ENCODE data around the gene ZNF423. TPM values are rescaled to one million over a fixed set of nuclear protein-coding genes. Genes with fewer than 3 reads are reported as not detected.

ZNF423 gene
- total RNA-seq, 1 donor from 2014 or later = 7.1 TPM

DNA sequence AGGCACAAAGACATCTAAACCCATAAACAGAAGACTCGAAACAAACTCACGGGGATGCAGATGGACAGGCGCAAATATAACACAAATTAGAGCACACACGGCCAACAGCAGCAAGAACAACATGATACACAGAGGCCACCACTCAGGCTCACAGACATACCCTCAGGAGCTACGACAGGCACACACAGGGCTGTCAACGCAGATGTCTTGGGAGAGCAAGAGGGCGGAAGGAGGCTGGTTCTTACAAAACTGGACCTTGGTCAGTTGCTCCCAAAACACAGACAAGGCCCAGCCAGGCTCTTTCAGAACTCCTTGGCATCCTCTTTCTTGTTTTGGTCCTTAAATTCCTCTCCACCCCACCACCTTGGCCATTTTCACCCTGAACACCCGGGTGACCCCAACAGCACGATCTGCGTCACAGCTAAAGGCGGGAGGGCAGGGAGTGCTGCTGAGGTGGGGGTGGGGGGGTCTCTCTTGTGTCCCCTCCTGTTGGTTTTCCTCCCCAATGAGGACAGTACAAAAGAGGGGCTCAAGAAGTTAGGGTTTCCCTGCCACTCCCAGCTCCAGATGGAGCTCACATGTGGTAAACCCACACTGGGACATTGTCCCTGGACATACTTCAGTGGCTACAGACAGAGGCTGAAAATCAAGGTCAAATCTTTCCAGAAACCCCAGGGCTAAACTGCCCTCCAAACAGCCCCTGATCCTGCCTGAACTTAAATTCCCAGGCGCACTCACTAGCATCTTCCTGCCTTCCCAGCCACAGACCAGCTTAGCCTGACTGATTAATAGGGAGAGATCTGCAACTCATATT lies 261.0 kb downstream of the ZNF423 start:
- no peak for DNase-seq

DNA sequence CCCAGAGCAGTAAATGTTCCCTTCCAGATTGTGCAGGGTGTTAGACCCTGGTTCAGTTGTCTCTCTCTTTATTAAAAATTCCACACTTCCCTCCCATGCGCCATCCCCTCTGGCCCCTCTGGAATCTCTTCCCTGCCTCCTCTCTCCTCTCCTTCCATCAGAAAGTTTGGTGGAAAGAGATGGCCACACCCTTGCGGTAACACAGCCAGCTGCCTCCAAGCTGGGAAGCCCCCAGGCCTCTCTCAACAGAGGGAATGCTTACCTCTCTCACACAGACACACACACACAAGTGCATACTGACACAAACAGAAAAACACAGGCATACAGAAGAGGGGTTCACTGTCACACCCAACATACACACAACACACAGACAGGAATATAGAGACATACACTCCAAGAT lies 261.8 kb downstream of the ZNF423 start:
- no peak for DNase-seq

DNA sequence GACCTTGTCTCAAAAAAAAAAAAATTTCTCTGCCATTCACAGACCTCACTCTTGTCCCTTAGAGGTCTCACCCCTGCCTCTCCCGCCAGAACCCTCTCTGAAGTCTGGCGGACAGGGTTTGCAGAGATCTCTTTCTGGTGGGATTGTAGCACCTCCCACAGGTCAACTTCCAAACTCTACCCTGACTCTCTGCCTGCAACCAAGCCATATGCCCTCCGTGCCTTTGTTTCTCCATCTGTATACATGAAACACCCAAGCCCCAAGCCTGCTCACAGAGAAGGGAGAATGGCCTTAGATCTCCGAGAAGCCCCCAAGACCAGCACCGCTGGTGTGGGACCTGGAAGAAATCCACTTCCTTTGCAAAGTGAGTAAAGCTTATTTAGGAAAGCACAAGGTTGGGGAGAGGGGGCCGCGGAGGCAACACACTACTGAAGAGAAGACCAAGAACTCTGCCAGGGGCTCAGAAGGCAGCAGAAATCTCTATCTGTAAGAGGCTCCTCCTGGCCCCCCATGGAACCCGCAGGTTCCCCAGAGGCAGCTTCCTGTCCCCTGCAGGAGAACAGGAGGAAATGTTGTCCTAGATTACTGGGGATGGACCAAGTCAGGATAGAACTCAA lies 262.4 kb downstream of the ZNF423 start:
- no peak for DNase-seq

DNA sequence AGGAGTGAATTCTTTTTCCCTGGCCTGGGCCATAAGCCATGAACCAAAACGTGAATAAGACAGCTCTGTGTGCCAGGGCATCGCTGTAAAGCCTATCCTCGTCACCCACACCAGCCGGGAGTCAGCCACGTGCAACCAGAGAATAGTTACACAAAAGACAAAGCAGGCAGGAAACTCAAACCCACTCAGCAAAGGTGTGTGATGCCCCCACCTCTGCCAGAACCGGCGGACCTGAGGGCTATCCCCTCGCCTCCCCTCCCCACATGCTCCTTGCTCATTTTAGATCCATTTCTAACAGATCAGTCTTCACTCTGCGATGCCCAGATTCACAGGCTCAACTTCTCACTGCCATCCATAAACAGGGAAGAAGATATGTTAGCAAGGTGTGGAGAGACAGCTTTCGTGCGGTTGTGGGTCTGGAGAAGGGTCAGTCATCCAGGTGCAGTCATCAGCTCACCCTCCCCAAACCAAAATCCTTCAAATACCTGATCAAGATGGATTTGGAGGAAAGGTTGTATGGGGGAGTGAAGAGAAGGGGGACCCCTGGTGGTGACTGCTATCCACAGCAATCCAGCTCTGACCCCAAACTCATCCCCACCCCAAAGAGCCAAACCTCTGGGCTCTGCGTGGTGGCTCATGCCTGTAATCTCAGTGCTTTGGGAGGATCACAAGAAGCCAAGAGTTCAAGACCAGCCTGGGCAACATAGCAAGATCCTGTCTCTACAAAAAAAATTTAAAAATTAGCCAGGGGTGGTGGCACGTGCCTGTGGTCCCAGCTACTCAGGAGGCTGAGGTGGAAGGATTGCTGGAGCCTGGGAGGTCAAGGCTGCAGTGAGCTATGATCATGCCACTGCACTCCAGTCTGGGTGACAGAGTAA lies 263.1 kb downstream of the ZNF423 start:
- peak; percentile 61 for DNase-seq

DNA sequence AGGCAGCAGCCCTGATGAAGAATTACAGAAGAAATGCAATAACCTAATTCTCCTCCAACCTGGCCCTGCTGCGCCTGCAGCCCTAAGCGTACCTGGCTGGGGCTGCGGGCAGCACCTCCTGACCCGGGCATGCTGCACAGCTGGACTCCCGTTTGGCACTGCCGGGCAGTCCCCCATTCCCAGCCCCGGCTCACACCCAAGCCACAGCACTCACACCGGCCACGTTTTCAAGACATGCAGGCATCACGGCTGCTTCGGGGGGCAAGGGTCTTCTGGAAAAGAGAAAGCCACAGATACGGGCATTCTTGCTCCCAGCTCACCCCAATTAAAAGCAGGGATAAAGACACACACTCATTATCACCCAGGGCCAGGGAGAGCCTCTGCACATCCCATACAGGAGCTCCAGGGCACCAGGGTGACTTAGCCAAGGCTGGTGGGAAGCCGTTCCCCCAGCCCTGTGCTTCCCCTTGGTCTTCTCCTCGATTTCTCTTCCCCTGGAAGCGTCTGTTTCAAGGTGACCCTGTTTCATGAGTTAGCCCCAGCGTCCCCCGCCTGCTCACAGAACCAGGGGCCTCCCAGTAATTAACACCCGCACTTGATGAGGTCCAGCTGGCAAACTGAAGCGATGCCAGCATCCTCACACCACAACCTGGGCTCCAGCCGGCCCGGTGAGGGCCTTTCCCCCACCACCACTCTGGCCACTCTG lies 265.6 kb downstream of the ZNF423 start:
- no peak for DNase-seq

DNA sequence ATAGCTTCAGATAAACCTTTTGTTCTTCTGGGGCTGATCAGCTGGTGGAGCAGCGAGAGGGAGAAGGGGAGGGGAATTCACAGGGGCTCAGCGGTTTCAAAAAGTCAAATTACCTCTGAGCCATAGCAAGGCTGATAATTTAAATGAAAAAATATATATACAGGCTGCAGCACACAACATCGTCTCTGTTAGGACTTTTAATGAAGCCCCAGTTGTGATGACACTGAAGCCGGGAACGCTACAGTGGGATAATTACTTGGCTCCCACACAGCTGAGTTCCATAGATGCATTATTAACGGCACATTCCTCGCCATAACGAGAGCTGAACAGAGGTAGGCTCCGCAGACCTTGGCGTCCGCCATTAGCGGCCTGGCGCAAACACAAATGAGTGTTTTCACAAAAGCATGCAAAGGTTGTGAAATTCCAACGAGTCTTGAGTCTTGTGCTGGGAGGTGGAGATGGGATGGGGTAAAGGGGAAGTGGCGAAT lies 266.3 kb downstream of the ZNF423 start:
- no peak for DNase-seq

DNA sequence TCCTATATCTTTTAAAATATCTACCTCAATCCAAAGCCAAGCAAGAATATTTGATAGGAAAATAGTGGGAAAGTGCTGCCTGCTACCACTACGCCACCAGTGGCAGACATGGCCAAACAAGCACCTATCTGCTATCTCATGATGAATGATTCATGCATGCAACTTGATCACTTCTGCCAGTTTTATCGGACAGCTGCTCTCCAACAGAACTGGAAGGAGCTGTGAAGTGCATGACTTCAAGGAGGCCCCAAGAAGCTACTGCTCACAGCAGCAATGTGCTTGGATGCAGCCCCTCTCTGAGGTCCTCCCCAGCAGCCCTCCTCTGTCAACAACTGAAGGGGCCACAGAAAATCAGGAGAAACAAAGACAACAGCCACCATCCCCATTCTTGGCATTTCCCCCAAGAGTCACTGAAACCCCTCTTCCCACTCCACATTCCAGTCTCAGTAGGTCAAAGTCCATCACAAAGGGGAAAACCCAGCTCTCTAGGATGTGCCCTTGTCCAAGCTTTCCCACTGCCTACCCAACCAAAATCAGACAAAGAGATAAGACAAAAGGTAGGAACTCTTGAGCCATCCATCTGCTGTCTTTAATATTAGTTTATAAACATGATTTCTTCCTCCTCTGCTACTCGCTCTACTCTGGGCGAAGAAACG lies 267.1 kb downstream of the ZNF423 start:
- peak; percentile 12 for DNase-seq

DNA sequence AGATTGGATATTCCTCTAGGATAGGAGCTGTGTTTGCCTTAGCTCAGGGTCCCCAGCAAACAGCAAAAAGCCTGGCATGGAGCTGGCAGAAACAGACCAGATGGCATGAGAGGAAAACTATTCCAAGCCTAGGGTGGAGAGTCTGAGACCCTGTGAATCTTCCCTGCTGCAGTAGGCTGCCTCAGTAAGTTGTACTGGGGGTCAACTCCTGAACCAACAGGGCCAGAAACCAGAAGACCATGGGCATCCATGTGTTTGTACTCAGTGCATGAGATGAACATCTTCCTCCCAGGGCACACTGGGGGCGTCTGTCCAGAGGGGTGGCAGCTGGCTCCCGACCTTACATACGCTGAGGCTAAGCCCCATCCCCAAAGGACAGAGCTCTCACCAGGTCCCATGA lies 267.9 kb downstream of the ZNF423 start:
- DNase-seq = no peak

DNA sequence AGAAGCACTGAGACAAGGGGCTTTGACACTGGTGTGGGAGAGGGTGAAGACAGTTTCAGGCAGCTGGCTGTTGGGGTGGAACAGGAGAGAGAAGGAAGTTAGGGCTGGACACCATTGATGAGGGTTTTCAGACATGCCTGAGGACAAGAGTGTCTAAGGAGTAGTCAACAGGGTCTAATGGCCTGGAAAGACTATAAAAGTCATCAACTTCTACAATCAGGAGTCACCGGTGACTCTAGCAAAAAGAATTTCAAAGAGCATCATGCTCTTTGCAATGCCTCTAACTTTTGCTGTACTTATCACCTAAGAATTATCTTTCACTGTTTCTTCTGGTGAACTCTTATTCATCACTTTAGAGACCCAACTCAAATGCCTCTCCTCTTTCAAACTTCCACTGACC lies 268.4 kb downstream of the ZNF423 start:
- DNase-seq = no peak

DNA sequence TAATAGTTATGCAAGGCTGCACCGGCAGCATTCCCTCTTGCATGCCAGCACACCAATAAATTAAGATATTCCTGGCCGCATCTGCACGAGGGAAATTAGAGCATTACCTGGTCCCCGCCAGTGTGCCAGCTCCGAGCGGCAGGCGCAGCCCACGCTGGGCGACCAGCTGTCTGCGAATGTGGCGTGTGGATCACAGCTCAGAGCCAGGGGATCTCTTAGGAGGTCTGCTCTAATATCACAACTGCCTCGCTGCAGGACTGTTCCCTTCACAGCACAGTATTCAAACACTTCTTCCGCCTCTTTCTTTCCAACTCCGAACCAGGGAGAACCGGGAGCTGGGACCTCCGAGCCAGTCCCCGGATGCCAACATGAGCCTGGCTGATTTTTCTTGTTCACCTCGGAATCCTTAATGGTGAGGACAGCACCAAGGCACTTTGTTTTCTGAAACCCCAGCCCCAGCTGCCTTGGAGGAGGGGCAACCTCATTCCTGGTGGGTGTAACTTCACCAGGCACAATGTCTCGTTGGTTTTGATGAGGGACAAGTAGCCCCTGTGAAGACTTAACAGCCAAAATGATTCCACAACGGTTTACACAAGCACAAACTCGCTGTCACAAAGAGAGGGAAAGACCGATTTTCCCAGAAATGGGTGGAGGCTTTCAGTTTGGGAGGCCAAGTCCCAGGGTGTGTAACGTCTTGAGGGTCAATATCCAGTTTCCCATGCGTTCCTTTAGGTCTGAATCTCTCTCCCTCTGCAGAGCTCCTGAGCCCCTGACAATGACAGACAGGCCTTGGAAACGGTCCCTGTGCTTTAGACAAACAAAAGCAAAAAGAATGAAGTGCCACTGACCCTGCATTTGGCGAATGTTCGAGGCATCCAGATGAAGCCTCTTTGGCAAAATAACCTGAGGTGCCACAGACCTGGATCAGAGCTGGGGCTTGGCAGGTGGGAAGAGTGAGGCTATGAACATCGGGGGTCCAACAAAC lies 269.2 kb downstream of the ZNF423 start:
- no peak for DNase-seq

DNA sequence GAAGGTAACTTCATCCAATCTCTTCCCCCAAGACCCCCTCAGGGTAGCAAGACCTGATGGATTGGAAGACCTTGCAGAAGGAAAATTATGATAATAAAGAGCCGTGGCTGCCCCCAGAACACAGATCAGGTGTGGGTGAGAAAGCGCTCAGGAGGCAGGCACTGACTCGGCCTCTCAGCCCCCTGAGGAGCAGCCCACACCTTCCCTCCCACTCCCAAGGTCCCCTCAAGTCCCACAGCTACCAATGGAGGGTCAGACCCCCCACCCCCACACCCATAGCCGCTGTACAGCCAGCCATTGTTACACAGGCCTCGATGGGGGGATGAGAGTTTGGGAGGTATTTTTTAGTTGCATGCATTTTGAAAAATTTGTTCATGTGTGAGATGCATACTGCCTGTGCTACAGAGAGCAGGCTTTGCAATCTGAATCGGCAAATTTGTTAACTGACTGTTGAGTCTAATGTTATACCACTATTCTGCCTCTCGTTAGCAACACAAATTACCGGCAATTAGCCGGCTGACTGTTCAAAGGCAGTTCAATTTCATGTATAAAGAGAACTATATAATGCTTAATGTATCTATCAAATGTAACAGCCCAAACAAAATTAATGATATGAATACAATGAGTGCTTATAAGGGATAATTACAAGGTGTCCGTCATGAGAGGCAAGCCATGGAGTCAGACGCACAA lies 270.6 kb downstream of the ZNF423 start:
- no peak for DNase-seq

DNA sequence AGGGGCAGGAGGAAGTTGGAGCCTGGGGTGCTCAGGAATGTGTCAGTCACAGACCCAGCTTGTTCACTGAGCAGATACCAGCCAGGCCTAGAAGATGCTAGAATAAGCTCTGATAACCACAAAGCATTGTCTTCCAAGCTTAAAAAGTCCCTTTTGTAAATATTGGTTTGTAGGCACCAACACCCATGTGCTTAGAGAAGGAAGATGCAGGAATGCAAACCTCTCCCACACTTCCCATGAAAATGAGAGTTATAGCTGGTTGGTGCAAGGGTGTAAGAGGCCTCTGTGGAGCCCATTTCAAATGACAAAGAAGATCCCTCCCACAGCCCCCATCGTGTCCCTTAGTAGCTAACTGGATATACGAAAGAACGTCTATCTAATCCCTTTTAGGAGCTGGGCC lies 272.0 kb downstream of the ZNF423 start:
- no peak for DNase-seq

DNA sequence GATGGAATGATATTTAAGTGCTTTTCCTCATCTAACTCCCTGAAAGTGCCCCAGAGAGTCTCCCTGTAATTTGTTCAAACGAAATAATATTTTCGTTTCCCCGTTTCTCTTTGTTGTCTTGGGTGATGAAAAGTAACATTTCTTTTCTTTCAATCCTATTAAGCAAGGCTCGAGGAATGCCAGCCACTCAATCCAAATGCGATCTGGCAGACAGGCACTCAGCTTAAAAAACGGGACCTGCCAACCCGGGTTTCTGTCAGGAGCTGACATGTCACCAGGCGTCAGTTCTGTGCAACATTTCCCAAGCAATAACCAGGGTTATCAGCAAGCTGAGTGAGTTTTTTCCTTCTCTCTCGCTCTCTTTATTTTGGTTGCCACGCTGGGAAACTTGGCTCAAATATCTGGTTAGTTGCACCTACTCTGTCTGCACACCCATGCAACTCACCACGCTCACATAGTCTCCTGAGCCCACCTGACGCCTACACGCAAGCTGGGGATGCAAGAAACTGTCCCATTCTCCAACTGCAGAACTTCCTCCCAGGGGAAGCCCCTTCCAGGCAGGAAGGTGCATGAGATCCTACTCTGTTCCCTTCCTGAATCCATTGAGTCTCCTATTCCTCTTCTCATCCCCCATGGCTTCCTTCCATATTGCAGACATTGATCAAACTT lies 274.1 kb downstream of the ZNF423 start:
- no peak for DNase-seq

DNA sequence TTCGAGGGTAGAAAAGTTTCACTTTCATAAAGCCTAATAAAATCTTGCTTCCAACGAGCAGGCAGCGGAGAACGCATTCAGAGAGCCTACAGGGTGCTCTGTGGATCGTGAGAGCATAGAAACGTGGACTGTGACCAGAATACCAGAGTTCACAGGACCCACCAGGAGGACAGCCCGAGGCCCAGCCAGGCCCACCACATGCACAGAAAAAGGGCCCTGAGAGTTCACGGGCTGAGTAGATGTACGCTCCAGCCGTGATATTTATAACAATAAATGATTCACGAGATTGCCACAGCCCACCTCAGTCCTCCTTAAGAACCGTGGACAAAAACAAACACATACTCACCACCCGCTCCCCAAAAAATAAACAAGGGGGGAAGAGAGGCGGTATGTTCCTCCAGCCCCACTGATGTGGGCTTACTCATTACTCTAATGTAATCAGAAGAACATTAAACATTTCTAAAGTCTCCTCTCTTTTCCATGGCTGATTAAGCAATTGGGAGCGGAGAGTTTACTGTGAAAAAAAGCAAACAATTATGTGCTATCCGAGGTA lies 275.1 kb downstream of the ZNF423 start:
- no peak for DNase-seq

DNA sequence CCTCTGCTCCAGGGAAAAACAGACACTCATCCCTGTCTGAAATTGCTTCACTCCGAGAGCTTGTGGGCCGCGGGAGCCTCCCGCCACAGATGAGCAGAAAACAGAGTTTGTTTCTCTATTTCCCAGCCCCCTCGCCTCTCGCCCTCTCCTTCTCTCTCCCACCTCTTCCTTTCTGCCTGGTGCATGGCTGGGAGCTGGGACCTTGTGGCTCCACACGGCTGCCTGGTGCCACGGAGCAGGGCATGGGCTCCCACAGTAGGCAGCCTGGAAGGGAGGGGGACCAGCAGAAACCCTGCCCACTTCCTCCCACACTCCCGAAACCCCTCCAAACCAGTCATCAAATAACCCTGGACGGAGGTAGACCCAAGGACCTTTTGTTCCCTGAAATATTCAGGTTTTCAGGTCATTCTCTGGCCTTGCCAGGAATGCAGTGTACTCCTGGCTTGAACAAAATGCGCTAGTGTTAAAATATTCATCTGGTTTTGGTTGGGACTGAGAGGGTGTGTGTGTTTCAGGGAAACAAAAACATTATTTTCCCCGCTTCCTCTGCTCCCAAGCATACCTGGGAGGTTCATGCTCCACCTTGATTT lies 277.4 kb downstream of the ZNF423 start:
- no peak for DNase-seq

DNA sequence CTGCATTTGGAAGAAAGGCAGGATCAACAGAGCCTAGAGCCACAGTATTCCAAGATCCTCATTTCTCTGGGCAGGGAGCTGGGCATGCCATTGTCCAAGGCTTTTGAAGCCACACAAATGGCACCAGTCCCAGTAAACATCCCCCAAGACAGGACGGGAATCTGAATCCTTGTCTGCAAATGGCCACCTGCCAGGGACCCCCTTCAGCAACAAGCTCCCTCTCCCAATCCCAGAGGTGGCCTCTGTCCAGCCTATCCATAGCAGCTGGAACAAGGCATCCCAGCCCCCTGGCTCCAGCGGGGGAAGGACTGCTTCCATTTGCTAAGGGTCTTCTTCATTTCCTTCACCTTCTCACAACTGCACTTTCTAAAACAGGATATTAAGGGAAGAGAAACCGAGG lies 277.9 kb downstream of the ZNF423 start:
- no peak for DNase-seq

DNA sequence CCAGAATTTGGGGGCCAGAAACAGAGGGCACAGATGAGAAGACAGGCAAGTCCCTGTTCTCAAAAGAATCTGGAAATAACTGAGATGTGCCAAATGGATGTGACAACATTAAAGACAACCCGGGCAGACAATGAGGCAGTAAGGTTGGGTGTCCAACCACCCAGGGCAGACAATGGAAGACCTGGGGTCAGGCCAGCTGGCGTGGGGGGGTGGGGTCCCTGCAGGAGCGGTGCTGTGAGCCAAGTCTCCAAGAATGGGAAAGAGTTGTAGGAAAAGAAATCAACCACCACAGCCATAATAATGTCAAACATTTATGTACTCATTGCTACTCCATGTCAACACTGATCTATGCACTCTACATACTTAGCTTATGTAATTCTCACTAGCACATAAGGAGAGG lies 279.0 kb downstream of the ZNF423 start:
- no peak for DNase-seq

DNA sequence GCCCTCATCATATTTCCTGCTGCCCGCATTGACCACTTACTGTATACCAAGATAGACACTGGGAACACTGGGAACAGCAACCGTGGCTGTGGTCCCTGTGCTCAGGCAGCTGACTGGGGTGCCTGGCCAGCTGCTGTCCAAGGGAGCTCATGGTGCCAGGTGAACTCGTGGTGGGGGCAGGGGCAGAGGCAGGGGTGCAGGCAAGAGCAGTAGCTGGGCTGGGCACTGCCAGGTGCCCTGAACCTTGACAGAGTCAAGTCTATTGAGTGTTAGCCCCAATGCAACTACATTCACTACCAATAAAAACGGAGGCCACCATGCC lies 279.8 kb downstream of the ZNF423 start:
- DNase-seq = no peak
